Measurements from ENCODE around the gene EFCAB6. TPM values are rescaled to one million over a fixed set of nuclear protein-coding genes. Genes with fewer than 3 reads are reported as not detected.

Gene EFCAB6
- total RNA-seq, 1 donor from 2014 or later: 1.5 TPM

GRCh38 chr22:43819421-43819921 lies 7.4 kb upstream of the EFCAB6 start:
- Mint-ChIP-seq H3K36me3 (ENCODE audit: low read depth) (peaks cover 3% of the 10 kb centered on the region), H3K27ac (ENCODE audit: unreplicated experiment) (no peak overlapping the region), H3K4me3 (no peak overlapping the region), H3K4me1 (peaks cover 8% of the 10 kb centered on the region), H3K27me3 (ENCODE audit: low read depth) (no peaks in the 10 kb centered on the region), H3K9me3 (no peaks in the 10 kb centered on the region)
- TF ChIP-seq, protein P1, sequence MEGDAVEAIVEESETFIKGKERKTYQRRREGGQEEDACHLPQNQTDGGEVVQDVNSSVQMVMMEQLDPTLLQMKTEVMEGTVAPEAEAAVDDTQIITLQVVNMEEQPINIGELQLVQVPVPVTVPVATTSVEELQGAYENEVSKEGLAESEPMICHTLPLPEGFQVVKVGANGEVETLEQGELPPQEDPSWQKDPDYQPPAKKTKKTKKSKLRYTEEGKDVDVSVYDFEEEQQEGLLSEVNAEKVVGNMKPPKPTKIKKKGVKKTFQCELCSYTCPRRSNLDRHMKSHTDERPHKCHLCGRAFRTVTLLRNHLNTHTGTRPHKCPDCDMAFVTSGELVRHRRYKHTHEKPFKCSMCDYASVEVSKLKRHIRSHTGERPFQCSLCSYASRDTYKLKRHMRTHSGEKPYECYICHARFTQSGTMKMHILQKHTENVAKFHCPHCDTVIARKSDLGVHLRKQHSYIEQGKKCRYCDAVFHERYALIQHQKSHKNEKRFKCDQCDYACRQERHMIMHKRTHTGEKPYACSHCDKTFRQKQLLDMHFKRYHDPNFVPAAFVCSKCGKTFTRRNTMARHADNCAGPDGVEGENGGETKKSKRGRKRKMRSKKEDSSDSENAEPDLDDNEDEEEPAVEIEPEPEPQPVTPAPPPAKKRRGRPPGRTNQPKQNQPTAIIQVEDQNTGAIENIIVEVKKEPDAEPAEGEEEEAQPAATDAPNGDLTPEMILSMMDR (conservative IDR thresholded peaks at IDR 0.05): no peak
- no peak for DNase-seq (ENCODE audit: low read depth, low spot score)

DNA sequence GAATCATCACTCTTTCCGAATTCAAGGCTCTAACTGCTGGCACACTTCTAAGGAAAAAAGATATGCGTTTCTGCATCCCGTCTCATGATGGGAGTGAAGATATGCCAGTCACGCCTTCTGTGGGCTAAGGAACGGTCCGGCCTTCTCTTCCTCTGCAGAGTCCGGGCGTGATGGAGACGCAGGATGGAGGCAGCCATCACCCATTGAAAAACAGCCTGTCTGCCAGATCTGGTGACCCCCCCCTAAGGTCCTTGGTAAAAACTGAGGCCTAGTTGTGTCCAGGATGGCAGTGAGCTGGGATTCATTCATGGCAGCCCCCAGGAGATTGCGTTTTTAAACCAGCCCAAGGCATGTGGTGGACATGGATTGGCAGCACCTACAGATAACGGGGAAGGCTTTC lies 6.9 kb upstream of the EFCAB6 start:
- H3K27ac Mint-ChIP-seq (ENCODE audit: unreplicated experiment): no peak overlapping the region
- no peaks in the 10 kb centered on the region for H3K9me3 Mint-ChIP-seq
- H3K36me3 Mint-ChIP-seq (ENCODE audit: low read depth): peaks cover 7% of the 10 kb centered on the region
- H3K27me3 Mint-ChIP-seq (ENCODE audit: low read depth): no peaks in the 10 kb centered on the region
- TF ChIP-seq, protein P1 (conservative IDR thresholded peaks at IDR 0.05): no peak
- H3K4me3 Mint-ChIP-seq: no peak overlapping the region
- H3K4me1 Mint-ChIP-seq: peaks cover 12% of the 10 kb centered on the region
- DNase-seq (ENCODE audit: low read depth, low spot score): no peak

- Mint-ChIP-seq H3K9me3 (no peaks in the 10 kb centered on the region), H3K4me3 (no peak overlapping the region), H3K27me3 (ENCODE audit: low read depth) (no peaks in the 10 kb centered on the region), H3K4me1 (peaks cover 25% of the 10 kb centered on the region), H3K27ac (ENCODE audit: unreplicated experiment) (no peak overlapping the region), H3K36me3 (ENCODE audit: low read depth) (peaks cover 8% of the 10 kb centered on the region)
- TF ChIP-seq, protein P1 (conservative IDR thresholded peaks at IDR 0.05): no peak
- DNase-seq (ENCODE audit: low read depth, low spot score): no peak
Measured at GRCh38 chr22:43817402-43817801, 5.3 kb upstream of the EFCAB6 start.

GRCh38 chr22:43814264-43814663 lies 2.2 kb upstream of the EFCAB6 start:
- Mint-ChIP-seq H3K4me1 (peaks cover 36% of the 10 kb centered on the region), H3K4me3 (peak overlapping the region; percentile 67), H3K36me3 (ENCODE audit: low read depth) (peaks cover 10% of the 10 kb centered on the region), H3K9me3 (no peaks in the 10 kb centered on the region), H3K27me3 (ENCODE audit: low read depth) (peaks cover 6% of the 10 kb centered on the region), H3K27ac (ENCODE audit: unreplicated experiment) (no peak overlapping the region)
- no peak for DNase-seq (ENCODE audit: low read depth, low spot score)
- TF ChIP-seq, protein P1 (conservative IDR thresholded peaks at IDR 0.05): no peak

DNA sequence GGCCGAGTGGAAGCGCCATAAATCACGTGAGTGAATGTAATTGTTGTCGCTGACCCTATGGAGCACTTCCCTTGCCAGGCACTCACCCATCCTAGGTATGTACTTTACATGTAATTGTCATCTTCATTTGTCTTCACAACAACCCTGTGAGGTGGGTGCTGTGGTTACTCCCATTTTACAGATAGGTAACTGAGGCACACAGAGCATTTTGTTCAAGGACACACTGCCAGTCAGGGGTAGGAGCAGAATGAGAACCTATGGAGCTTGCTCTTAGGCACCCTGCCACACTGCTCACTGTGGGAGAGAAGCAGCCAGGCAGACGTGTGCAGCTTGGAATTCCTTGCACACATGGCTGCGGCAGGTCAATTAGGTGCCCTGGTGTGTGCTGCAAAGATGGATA lies 785 bp upstream of the EFCAB6 start:
- Mint-ChIP-seq H3K36me3 (ENCODE audit: low read depth) (peaks cover 10% of the 10 kb centered on the region), H3K27me3 (ENCODE audit: low read depth) (peaks cover 10% of the 10 kb centered on the region), H3K4me3 (peak overlapping the region; percentile 94), H3K4me1 (peaks cover 36% of the 10 kb centered on the region), H3K9me3 (no peaks in the 10 kb centered on the region), H3K27ac (ENCODE audit: unreplicated experiment) (peak overlapping the region; percentile 90)
- TF ChIP-seq, protein P1 (conservative IDR thresholded peaks at IDR 0.05): no peak
- no peak for DNase-seq (ENCODE audit: low read depth, low spot score)
